Mammary epithelial cell (primary cell): ENCODE data around the gene LNX1.

ENCODE experiments used
- CTCF ChIP-seq, 2 donors: IDR thresholded peaks in 1 of 2; conservative IDR thresholded peaks in 1 of 2; 2 replicates each; pipeline ENCODE4 v1.5.1; 2011 to 2012; ENCODE audit warnings: inconsistent platforms in 2 of 2, low read length in 2 of 2, mild to moderate bottlenecking in 2 of 2, control low read depth in 1 of 2, low read depth in 1 of 2; ENCODE audit not compliant: insufficient read depth in 1 of 2; ENCODE audit errors: extremely low read depth in 1 of 2
- EZH2 ChIP-seq: IDR thresholded peaks from 2 replicates; pipeline ENCODE4 v1.6.1; 2012; ENCODE audit warnings: low read length, inconsistent platforms, borderline replicate concordance

DNA sequence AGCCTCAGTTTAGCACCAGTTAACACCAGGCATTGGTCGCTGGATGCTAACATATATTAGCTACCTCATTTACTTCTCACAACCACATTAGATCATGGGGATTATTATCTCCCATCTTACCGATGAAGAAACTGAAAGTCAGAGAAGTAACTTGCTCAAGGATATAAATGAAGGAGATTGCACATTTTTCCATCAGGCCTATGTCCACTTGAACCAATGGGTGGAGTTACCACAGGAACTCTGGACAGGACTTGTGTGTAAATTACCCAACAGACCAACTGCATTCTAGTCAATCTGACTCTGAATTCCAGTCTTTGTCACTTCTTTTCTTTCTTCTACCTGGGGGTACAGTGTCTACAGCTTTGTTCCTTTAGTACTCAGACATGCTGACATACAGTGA, 1.8 kb downstream of the LNX1 start:
- TF ChIP-seq EZH2 (no peak), CTCF (conservative IDR thresholded peaks at IDR 0.05 in 1 of 2, IDR thresholded peaks at IDR 0.05 in 1 of 2; ENCODE audit: extremely low read depth in 1 of 2, insufficient read depth in 1 of 2, low read depth in 1 of 2, low read length in 2 of 2) (no peak)
